NCI-H1694 (cell line): ENCODE measurements around the gene NEDD4L.
A peak's percentile ranks its signal among the peaks of the same experiment; 100 is the strongest.

ENCODE experiments used
- DNase-seq: peaks from one replicate; lab custom pipeline; 2025; lab: John Stamatoyannopoulos, UW

Gene NEDD4L

DNA sequence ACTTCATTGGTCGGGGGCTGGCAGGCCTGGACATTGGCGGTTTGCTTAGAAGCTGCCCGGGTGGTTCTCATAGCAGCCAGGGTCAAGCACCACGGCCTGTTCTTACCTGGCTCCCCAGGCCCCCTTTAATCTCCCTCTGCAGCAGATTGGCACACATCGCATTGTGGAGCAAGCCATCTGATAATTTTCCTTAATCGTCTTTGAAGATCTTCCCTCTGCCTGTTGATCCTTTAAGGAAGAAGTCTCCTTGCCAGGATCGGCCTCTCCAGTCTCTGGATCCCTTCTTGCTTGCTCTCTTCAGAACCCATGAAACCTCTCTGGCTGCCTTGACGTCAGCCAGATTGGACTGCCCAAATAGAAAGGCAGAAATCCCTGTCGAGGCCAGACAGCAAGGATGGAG, 75.8 kb downstream of the NEDD4L start:
- DNase-seq = no peak

DNA sequence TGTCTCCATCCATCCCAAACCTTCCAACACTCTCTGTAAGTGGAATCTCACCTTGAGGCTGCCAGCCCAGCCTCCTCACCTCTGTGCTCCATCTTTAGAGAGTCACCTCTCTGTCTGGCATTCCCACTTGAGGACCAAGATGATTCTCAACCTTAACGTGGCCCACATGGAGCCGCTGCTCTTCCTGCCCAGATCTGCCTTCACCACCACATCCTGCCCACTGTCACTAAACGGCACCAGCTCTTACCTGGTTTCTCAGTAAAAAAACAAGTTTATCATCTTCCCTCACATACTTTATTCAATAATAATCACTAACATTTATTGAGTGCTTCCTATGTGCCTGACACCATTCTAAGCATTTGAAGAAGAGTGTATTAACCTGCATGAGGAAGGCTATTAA, 80.4 kb downstream of the NEDD4L start:
- DNase-seq = no peak

DNA sequence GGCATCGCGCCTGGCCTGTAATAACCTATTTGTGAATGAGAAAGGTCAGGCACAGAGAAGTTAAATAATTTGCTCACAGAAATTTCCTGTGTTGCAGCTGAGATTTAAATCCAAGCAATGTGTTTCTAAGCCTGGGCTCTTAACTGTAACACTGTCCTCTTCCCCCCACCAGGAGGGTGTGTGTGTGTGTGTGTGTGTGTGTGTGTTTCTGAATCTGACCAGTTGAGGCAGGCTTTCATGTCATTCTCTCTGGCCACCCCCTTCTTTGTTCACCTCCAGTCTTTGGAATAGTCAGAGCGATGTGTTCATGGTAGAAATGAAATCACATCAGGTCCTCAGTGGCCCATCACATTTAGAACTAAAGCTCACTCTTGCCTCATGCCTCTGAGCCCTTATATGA, 81.2 kb downstream of the NEDD4L start:
- no peak for DNase-seq

DNA sequence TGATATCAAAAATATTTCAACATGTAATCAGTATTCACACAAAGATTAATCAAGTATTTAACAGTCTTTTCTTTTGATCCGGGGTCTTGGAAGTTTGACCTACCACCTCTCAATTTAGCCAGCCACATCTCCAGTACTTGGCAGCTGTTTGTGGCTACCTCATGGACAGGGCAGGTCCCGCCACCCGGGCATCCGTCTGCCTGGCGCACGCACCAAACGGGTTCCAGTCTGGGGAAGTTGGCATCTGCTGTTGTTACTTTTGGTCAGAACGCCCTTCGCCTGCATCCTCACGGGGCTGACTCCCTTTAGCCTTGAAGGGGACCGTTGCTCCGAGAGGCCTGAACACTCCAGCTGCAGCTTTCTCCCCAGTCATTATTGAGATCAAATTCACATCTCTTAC, 81.7 kb downstream of the NEDD4L start:
- no peak for DNase-seq

DNA sequence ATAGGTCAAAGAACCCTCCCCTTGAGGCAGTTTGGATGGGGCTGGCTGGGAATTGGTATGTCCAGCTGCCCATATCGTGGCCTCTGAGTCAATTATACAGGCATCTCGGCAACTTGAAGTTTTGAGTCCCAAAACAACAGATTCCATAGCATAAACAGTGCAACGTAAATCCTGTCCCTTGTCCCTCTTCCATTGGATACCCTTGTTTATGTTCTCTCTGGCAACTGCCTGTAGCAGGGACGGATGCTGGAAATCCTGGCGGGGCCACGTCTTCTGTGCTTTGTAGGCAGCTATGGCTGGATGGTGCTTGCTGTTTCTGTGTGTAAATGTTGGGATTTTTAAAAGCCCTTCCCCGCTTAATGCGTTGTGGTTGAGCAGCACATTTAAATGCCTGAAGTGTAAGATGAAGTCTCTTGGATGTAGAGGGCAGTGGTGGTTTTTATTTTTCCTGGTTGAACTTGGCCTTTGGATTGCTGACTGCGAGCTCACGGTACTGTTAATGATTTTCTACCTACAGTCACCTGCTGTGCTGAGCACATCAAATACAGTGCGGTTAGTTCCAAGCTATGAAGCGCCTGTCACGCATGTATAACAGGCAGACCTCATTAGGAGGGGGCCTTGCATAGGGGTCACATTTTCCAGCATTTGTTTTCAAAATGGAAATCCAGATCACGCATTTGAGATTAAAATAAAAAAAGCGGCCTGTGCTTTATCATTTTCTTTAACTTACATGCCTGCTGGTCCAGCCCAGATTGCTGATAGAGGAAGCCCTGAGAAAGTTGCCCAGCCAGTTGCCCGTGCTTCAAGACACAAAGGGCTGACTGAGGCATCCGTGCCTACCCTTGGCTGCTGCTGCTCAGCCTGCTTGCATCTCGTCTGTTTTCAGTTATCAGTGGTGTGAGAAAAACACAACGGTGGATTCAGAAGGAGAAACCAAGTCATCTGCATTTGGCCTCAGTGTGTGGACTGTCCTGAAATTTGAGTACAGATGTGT, 84.7 kb downstream of the NEDD4L start:
- DNase-seq = no peak

DNA sequence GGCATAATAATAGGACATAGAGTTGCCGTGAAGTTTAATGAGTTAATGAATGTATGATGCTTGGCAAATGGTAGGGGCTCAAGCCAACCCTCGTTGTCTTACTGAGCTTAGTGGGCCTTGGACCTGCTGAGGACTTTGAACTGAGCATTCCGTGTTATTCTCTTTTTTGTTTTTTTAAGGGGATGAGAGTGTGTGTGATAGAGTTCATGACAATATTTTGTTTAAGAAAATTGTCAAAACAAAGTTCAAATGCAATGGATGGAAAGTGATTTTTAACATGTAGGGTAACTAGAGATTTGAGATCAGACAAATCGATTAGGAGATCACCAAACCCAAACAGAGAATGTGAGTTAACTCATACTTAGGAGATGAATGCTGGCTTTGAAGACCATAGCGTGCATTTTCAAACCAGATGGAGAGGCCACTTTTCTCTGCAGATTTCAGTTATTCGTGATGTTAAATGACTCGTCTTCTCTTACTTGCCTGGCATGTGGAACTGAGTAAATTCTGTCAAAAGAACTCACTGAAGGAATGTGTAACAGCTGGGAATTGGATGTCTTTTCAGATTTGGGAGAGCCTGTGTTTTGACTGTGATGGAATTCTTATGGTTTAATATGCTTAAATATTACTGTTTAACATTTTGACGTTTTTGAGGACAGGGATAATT, 88.7 kb downstream of the NEDD4L start:
- DNase-seq = no peak

DNA sequence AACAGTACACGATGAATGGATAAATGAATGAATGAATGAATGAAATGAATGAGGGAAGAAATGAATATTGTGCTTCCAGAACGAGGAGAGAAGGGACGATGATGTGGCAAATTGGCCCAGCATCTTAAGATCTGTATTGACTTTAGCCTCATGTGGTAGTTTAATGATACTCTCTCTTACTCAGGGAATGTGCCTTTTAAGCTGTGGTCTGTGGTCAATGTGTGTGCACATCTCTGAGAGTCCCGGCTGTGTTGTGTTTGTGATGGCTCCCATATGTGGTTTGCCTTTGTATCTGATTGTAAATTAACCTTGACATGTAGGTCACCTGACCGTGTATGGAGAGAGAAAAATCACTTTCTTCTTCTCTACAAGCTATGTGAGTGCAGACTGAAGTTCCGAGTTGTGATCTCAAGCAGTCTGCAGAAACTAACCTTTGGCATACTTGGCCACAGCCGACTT, 91.2 kb downstream of the NEDD4L start:
- DNase-seq = no peak

DNA sequence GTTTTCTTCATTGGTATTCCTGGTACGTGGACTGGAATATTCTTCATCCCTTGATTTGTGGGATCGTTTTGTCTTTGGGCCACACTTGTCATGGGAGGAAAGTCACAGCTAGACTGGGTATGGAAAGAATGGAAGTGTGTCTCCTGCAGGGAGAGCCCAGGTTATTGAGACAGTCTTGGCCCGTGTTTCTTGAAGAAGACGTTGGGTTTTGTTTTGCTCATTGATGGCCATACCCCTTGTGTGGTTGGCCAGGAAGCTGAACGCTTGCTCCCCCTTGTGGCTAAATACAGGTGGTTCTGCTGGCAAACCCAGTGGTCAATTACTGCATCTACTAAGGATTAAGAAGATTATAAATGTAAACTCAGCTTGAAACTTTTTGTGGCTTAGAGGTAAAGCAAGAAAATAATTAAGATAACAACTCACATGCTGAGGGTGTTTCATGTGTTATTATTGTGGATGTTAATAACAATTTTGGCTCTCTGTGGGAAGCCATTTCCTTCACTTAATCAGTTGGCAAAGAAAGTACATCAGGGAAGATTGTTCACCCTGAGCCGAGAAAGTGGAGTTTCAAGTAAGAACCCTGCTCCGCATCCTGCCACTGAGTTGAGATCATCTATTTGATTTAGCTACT, 91.8 kb downstream of the NEDD4L start:
- peak; percentile 54 for DNase-seq

DNA sequence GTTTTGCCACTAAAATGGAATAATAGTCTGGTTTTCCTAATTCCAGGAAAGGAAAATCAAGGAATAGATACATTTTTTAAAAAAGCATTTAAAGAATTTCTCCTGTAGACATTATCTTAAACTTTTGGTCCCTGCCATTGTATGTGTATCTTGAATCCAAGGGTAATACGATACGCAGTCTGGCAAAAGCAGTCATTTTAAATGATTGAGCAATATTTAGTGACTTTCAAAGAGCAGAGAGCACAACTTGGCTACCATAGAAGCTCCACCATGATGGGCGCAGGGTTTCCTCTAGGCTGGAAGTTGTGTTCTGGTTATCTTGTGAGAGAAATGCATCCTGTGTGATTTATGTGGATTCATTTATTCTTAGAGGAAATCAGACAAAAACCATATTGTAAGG, 92.9 kb downstream of the NEDD4L start:
- DNase-seq = no peak

DNA sequence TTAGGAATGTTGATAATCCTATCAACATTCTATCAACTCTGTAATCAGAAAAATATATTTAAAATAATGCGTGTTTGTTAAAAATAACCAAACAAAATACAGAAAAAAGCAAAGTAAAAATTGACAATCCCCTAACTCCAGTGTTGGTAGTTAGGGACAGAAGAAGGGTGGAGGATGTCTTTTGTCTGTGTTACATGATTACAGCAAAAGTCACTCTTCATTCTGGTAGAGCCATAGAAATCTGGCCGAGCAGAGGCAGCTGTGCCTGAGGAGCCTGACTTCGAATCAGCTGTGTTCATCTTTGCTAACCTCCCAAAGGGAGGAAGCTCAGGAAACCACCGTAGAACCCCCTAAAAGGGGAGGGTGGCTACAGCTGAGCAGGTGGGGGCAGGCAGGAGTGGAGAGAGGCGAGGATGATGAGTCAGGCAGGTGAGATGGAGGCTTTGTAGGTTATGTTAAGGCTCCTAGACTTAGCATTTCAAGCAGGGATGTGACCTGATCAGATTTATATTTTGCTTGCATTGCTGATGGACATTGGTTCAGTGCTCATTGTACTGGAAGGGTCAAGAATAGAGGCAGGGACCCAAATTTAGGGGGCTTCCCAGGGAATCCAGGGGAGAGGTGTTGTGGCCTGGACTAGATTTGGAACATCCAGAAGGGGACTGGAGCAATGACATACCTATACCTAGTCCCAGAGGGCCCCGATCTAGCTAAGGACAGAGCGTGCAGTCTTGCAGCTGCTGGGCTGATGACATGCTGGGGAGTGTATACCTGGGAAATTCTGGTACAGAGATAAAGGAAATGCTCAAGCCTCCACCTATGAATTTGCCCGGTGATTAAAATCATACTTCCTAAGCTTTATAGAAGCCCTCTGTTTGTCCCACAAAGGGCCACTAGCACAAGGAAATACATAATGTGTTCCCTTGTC, 95.7 kb downstream of the NEDD4L start:
- DNase-seq = no peak

DNA sequence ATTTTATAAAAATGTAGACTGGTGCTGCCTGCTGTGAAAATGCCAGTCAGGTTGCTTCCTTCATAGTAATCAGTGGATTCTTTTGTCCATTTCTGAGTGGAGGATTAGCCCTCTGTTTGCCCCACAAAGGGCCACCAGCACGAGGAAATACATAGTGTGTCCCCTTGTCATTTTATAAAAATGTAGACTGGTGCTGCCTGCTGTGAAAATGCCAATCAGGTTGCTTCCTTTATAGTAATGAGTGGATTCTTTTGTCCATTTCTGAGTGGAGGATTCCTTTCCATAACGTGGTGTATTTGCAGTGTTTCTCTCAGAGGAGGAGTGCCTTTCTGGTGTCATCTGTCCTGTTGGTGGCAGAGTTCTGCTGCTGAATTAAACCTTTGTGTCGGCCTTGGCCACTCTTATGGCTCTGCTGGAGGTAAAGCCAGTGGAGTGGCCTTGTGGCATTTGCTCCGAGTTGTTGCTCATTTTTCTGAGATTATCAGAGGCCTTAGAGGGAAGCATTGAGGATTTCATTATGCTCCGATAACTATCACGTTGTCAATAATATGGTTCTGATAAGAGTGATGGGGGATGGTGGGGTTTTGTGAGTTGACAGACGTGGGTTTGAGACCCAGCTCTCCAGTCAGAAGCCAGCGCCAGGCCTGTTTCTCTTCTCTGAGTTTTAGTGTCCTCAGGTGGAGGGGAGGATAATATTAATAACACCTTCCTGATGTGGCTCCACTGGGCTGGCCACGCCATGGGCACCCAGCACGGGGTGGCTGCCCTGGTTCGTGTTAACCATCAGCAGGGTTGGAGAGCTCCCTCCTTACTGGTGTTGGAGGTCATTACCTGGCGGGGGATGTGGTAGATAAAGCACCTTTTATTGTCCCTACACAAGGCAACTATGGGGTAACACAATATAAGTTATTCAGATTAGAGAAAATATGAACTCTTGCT, 96.6 kb downstream of the NEDD4L start:
- DNase-seq = no peak

DNA sequence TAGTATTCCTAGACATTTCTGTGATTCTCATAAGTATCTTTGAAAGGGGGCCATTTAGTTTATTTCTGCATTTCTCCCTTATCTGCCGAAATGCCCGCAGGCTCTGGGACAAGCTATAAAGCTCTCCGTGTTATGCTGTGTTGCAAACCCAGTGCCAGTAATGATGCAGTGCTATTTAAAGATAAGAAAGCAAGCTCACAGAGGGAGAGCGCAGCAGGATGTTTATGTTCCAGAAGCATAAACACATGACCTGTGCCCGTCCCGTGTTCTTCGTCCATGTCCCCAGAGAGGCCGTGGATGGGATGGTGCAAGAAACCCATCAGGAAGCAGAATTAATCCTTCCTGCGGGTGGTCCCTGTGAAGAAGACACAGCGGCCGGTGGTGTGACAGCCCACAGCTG, 99.4 kb downstream of the NEDD4L start:
- DNase-seq = no peak

DNA sequence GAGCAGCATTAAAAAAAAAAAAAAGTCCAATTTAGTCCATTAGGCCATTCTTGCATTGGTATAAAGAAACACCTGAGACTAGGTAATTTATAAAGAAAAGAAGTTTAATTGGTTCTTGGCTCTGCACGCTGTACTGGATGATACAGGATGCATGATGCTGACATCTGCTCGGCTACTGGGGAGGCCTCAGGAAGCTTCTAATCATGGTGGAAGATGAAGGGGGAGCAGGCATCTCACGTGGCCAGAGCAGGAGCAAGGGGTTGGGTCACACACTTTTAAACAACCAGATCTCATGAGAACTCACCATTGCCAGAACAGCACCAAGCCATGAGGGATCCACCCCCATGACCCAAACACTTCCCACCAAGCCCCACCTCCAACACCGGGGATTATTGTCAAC, 100.1 kb downstream of the NEDD4L start:
- DNase-seq = no peak

DNA sequence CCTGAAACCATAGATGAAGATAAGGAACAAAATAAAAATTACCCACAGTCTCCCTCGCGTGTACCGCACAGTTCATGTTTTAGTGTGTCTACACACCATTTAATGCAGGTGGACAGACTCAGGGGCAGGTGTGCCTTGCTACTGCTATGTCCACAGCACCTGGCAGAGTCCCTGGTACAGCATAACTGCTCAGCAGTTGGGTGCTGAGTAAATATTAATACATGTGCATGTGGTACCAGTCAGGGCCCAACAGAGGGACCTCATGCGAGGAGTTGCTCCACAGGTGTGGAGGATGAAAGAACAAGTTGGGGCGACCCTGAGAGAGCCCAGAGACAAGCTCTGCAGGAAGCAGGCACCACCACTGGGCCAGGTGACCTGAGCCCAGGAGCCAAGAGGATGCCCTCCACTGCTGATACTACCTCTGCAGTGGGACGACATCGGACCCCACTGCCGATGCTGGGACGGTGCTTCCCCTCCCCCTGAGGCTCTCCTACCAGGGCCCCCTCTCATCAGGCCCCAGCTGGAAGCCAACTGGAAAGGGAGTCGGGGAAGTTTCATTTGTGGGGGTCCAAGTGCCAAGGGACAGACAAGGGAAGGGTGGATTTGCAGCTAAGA, 100.8 kb downstream of the NEDD4L start:
- DNase-seq = no peak

DNA sequence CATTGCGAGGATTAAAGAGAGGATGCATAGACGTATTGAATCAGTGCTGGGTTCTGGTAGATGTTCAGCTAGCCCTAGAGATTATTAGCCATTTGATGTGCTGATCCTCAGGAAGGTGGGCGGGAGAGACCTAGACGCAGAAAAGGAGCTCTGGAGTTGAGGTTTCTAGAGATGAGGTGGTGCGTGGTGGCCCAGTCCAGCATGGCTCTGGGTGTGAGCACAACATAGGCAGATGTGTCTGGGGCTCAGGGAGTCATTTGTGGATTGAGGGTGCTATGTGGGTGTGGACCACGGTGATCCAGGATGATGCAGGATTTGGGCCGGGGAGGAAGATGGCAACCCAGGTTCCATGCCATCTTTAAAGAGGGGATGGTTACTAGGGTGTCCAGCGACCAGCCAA, 102.1 kb downstream of the NEDD4L start:
- DNase-seq = no peak

DNA sequence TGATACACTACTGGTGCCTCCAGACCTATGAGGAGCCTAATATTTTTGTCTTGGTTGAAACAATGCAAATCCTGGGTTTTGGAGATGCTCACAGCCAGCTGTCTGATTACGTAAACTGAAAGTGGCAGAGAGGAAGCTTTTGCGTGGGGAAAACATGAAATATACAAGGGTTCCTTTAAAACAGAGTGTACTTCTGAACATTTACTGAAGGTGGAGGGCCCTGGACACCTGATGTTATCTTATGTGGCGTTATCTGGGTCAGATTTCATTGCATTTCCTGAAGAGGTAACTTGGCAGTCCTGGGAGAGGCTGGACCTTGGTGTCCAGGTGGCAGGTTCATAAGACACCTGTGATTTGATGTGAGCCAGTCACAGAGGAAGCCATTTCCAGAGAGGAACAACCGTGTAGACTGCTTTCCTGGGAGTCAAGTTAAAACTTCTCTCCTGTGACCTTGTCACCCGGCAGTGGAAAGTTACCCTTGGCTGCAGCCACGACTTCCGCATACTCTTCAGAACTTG, 105.0 kb downstream of the NEDD4L start:
- no peak for DNase-seq

DNA sequence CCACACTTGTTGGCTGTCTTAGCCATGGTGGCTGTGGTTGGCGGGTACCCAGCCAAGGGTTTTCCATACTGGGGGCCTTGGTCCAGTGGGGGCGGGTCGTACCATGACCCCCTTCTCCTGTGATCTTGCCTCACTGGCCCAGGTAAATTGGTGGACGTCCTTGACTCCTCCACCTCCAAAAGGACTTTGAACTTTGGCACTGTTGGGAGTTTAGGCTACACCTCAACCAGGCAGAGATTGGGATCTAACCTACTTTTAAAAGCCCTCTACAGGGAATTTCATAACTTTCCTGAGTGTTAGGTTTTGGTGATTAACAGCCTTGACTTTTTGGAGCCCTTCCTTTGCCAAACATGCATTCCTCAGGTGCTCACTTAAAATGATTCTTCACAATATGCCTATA, 106.7 kb downstream of the NEDD4L start:
- no peak for DNase-seq

DNA sequence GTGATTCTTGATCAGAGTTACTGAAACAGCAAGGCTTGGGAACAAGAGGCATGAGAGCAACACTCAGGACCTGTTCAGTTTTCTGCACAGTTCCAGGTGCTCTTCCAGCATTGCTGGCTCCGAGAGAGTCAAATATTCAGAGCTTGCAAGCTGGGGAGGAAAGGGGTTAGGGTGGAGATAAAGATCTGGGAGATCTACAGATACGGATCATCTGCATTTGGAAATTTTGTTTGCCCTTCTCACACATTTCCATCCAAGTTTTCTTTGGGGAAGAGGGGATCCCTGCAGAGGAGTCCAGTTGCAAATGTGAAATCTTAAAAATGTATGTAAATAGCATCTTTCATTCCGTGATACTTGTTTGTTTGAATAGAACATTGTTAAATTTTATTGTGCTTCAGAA, 108.2 kb downstream of the NEDD4L start:
- no peak for DNase-seq

DNA sequence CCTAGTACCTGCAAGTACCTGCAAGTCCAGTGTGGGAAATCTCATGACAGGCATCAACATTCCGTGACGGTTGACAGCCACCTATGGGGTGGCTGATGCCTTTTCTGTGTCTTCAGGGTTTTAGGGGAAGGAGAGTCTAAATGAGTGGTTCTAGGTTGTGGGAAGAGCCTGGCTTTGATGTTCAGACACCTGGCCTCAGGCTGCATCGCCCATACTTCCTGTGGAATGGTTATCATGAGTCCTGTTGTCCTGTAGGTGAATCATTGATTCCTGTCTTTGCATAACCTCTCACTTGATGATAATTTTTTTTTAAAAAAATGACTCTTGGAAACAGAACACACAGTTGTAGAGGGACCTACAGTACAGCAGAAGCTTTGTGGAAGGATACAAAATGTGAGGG, 108.9 kb downstream of the NEDD4L start:
- no peak for DNase-seq

DNA sequence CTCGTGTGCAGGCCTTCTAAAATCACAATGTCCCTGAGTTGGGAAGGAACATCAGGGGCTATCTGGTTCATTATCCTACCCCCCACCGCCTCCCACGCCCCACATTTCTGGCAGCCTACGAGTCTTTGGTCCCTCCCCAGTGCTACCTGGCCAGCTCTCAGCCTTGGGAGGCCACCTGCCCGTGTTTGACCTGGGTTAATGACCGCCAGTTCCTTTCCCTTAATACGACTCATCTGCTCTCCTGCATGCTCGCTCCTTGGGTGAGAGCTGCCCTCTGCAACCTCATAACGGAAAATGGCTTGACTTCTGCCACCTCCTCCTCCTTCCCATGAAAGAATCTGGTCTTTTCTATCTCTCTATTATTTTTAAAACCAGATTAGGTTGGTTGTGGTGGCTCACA, 112.5 kb downstream of the NEDD4L start:
- no peak for DNase-seq
